ENCODE results near the gene SLC9A7. TPM values are rescaled to one million over a fixed set of nuclear protein-coding genes. Genes with fewer than 3 reads are reported as not detected.

The SLC9A7 gene
- total RNA-seq, 1 experiment from 2014 or later: 74.3 TPM

- Histone ChIP-seq H3K4me1 (ENCODE audit: insufficient read depth, low read length) (peaks cover 10% of the 10 kb centered on the region), H4K20me1 (ENCODE audit: low read length) (0 out of 2 replicates have a peak, but pooled peaks cover 12% of the 10 kb centered on the region), H3K9me2 (replicated peaks; ENCODE audit: low read length) (no peaks in the 10 kb centered on the region), H2AFZ (ENCODE audit: low read length) (no peak overlapping the region), H3K9me3 (ENCODE audit: low read length) (no peaks in the 10 kb centered on the region), H3K4me2 (ENCODE audit: low read length) (no peak overlapping the region), H3K27ac (ENCODE audit: low read length) (no peak overlapping the region), H3F3A (ENCODE audit: low read length, unreplicated experiment) (no peaks in the 10 kb centered on the region), H3K4me3 (ENCODE audit: low read length) (no peak overlapping the region), H3K36me3 (ENCODE audit: low read depth, low read length) (no peaks in the 10 kb centered on the region), H3K79me2 (ENCODE audit: low read length) (peaks cover 83% of the 10 kb centered on the region), H3K9ac (ENCODE audit: low read length) (no peak overlapping the region), H3K27me3 (ENCODE audit: low read length) (no peaks in the 10 kb centered on the region)
- ATAC-seq: no peak
- CTCF ChIA-PET: no interaction called here
- no TSS peak for BruUV-seq (replicated peaks)
- POLR2A ChIA-PET (ENCODE audit: unreplicated experiment): no interaction called here
- intact Hi-C loops (cut with micrococcal nuclease): no loop called here
- DNase-seq: no peak
- no peak for TF ChIP-seq EZH2phosphoT487 (IDR thresholded peaks at IDR 0.05; ENCODE audit: borderline replicate concordance, low read length)
- no peak for TF ChIP-seq CTCF (conservative IDR thresholded peaks at IDR 0.05; ENCODE audit: low read depth, low read length)
- TF ChIP-seq EZH2 (IDR thresholded peaks at IDR 0.05; ENCODE audit: low read length, unreplicated experiment): no peak
Measured at GRCh38 chrX:46715530-46715929, 43.4 kb downstream of the SLC9A7 start.

GRCh38 chrX:46713672-46714490 is 45.0 kb downstream of the SLC9A7 start:
- H3K36me3 ChIP-seq (ENCODE audit: low read depth, low read length): no peaks in the 10 kb centered on the region; the same call in 1 of the 2 replicates
- 0 out of 2 replicates have a peak, but pooled peaks cover 8% of the 10 kb centered on the region for H4K20me1 ChIP-seq (ENCODE audit: low read length)
- no peak for ATAC-seq
- no peak overlapping the region for H3K4me3 ChIP-seq (ENCODE audit: low read length)
- CTCF ChIA-PET: no interaction called here
- intact Hi-C loops (cut with micrococcal nuclease): no loop called here
- no peaks in the 10 kb centered on the region for H3K9me2 ChIP-seq (replicated peaks; ENCODE audit: low read length)
- H3K27me3 ChIP-seq (ENCODE audit: low read length): no peaks in the 10 kb centered on the region
- no peak for DNase-seq
- no peaks in the 10 kb centered on the region for H3K9me3 ChIP-seq (ENCODE audit: low read length)
- TF ChIP-seq EZH2phosphoT487 (IDR thresholded peaks at IDR 0.05; ENCODE audit: borderline replicate concordance, low read length) (no peak), EZH2 (IDR thresholded peaks at IDR 0.05; ENCODE audit: low read length, unreplicated experiment) (no peak), CTCF (conservative IDR thresholded peaks at IDR 0.05; ENCODE audit: low read depth, low read length) (no peak)
- H3K27ac ChIP-seq (ENCODE audit: low read length): no peak overlapping the region
- peaks cover 82% of the 10 kb centered on the region for H3K79me2 ChIP-seq (ENCODE audit: low read length)
- H2AFZ ChIP-seq (ENCODE audit: low read length): no peak overlapping the region
- POLR2A ChIA-PET (ENCODE audit: unreplicated experiment): no interaction called here
- no peaks in the 10 kb centered on the region for H3F3A ChIP-seq (ENCODE audit: low read length, unreplicated experiment)
- no TSS peak for BruUV-seq (replicated peaks)
- no peak overlapping the region for H3K9ac ChIP-seq (ENCODE audit: low read length)
- H3K4me1 ChIP-seq (ENCODE audit: insufficient read depth, low read length): peaks cover 20% of the 10 kb centered on the region
- H3K4me2 ChIP-seq (ENCODE audit: low read length): no peak overlapping the region

GRCh38 chrX:46712764-46713163 is 46.2 kb downstream of the SLC9A7 start:
- POLR2A ChIA-PET (ENCODE audit: unreplicated experiment): no interaction called here
- H4K20me1 ChIP-seq (ENCODE audit: low read length): 0 out of 2 replicates have a peak, but pooled peaks cover 8% of the 10 kb centered on the region
- no peaks in the 10 kb centered on the region for H3F3A ChIP-seq (ENCODE audit: low read length, unreplicated experiment)
- BruUV-seq (replicated peaks): no TSS peak
- peaks cover 28% of the 10 kb centered on the region for H3K4me1 ChIP-seq (ENCODE audit: insufficient read depth, low read length)
- ATAC-seq: no peak
- TF ChIP-seq CTCF (conservative IDR thresholded peaks at IDR 0.05; ENCODE audit: low read depth, low read length) (no peak), EZH2phosphoT487 (IDR thresholded peaks at IDR 0.05; ENCODE audit: borderline replicate concordance, low read length) (no peak), EZH2 (IDR thresholded peaks at IDR 0.05; ENCODE audit: low read length, unreplicated experiment) (no peak)
- intact Hi-C loops (cut with micrococcal nuclease): no loop called here
- no peak overlapping the region for H2AFZ ChIP-seq (ENCODE audit: low read length)
- no peaks in the 10 kb centered on the region; the same call in 1 of the 2 replicates for H3K36me3 ChIP-seq (ENCODE audit: low read depth, low read length)
- no peaks in the 10 kb centered on the region for H3K9me3 ChIP-seq (ENCODE audit: low read length)
- no peaks in the 10 kb centered on the region for H3K27me3 ChIP-seq (ENCODE audit: low read length)
- no peak overlapping the region for H3K9ac ChIP-seq (ENCODE audit: low read length)
- no peak overlapping the region for H3K4me2 ChIP-seq (ENCODE audit: low read length)
- DNase-seq: no peak
- peaks cover 91% of the 10 kb centered on the region for H3K79me2 ChIP-seq (ENCODE audit: low read length)
- no peak overlapping the region for H3K27ac ChIP-seq (ENCODE audit: low read length)
- H3K9me2 ChIP-seq (replicated peaks; ENCODE audit: low read length): no peaks in the 10 kb centered on the region
- CTCF ChIA-PET: no interaction called here
- no peak overlapping the region for H3K4me3 ChIP-seq (ENCODE audit: low read length)

All from PC-3 (cell line).